HL-60 (cell line): ENCODE data around the gene CUTA.

ENCODE experiments used
- POLR2AphosphoS5 ChIP-seq: IDR thresholded peaks from 2 replicates; pipeline ENCODE4 v1.6.1; 2012; ENCODE audit warnings: low read depth
- SPI1 ChIP-seq: IDR thresholded peaks from 2 replicates; pipeline ENCODE4 v1.6.1; 2012; ENCODE audit warnings: low read depth, mild to moderate bottlenecking, borderline replicate concordance
- TF ChIP-seq, protein P1 (sequence below): IDR thresholded peaks from one replicate; pipeline ENCODE4 v1.5.1; 2011; ENCODE audit warnings: low read length, control low read depth, inconsistent platforms; ENCODE audit not compliant: insufficient read depth

DNA sequence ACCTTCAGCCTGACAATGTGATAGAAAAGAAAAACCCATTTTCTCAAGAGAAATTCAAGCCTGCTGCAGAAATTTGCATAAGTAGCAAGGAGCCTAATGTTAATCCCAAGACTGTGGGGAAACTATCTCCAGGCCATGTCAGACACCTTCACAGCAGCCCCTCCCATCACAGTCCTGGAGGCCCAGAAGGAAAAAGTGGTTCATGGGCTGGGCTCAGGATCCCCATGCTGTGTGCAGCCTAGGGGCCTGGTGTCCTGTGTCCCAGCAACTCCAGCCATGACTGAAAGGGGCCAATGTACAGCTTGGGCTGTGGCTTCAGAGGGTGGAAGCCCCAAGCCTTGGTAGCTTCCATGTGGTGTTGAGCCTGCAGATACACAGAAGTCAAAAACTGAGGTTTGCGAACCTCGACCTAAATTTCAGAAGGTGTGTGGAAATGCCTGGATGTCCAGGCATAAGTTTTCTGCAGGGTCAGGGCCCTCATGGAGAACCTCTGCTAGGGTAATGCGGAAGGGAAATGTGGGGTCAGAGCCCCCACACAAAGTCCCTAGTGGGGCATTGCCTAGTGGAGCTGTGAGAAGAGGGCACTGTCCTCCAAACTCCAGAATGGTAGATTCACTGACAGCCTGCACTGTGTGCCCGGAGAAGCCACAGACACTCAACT lies 48.3 kb upstream of the CUTA start:
- TF ChIP-seq POLR2AphosphoS5 (no peak), SPI1 (no peak)
- TF ChIP-seq, protein P1, sequence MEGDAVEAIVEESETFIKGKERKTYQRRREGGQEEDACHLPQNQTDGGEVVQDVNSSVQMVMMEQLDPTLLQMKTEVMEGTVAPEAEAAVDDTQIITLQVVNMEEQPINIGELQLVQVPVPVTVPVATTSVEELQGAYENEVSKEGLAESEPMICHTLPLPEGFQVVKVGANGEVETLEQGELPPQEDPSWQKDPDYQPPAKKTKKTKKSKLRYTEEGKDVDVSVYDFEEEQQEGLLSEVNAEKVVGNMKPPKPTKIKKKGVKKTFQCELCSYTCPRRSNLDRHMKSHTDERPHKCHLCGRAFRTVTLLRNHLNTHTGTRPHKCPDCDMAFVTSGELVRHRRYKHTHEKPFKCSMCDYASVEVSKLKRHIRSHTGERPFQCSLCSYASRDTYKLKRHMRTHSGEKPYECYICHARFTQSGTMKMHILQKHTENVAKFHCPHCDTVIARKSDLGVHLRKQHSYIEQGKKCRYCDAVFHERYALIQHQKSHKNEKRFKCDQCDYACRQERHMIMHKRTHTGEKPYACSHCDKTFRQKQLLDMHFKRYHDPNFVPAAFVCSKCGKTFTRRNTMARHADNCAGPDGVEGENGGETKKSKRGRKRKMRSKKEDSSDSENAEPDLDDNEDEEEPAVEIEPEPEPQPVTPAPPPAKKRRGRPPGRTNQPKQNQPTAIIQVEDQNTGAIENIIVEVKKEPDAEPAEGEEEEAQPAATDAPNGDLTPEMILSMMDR = no peak
